A172 (cell line): ENCODE measurements around the gene CDX2. TPM values are rescaled to one million over a fixed set of nuclear protein-coding genes. Genes with fewer than 3 reads are reported as not detected.

Experiments used
- DNase-seq: peaks from one replicate; pipeline ENCODE4 v3.0.0-alpha.2; 2015; ENCODE audit warnings: low spot score
- total RNA-seq: library from RNA; depleted of rRNA; stranded (reverse); fragments of >200 nt; shearing (Covaris generic); gene quantifications from 2 replicates; pipeline ENCODE4 v1.2.3, GENCODE V29; 2014

CDX2 gene
- total RNA-seq, 1 experiment from 2014 or later = not detected

GRCh38 chr13:27928805-27929753, 40.0 kb downstream of the CDX2 start:
- DNase-seq = no peak

GRCh38 chr13:27928353-27928804, 40.7 kb downstream of the CDX2 start:
- DNase-seq = no peak

- DNase-seq = no peak
These were observed 41.4 kb downstream of the CDX2 start for GRCh38 chr13:27927444-27928352.

- no peak for DNase-seq
These were observed 42.3 kb downstream of the CDX2 start for GRCh38 chr13:27926644-27927434.

GRCh38 chr13:27925220-27925991, 43.7 kb downstream of the CDX2 start:
- DNase-seq = no peak

- DNase-seq = no peak
These were observed 44.5 kb downstream of the CDX2 start for GRCh38 chr13:27924529-27925141.

- no peak for DNase-seq
These were observed 45.2 kb downstream of the CDX2 start for GRCh38 chr13:27923794-27924528.

- DNase-seq = no peak
These were observed 46.1 kb downstream of the CDX2 start for GRCh38 chr13:27922883-27923612.

- no peak for DNase-seq
These were observed 46.9 kb downstream of the CDX2 start for GRCh38 chr13:27921961-27922882.

- no peak for DNase-seq
These were observed 47.6 kb downstream of the CDX2 start for GRCh38 chr13:27921421-27921960.

- no peak for DNase-seq
These were observed 48.3 kb downstream of the CDX2 start for GRCh38 chr13:27920677-27921420.

- no peak for DNase-seq
These were observed 49.0 kb downstream of the CDX2 start, which contains the start of gene PDX1 for GRCh38 chr13:27919934-27920676. Gene PDX1, plus strand, starts transcription at chr13:27920000. Its CDS starts 139 bp downstream, at chr13:27920139.

GRCh38 chr13:27919659-27919933, 49.5 kb downstream of the CDX2 start:
- peak; percentile 13 for DNase-seq

GRCh38 chr13:27918918-27919658, 50.0 kb downstream of the CDX2 start:
- no peak for DNase-seq
